ENCODE data around the gene LMO1.

The LMO1 gene

GRCh38 chr11:8242499-8243280 is 21.0 kb downstream of the LMO1 start:
- no peak for DNase-seq

- no peak for DNase-seq
These were observed 21.6 kb downstream of the LMO1 start for GRCh38 chr11:8242118-8242475.

GRCh38 chr11:8241373-8242117 is 22.1 kb downstream of the LMO1 start:
- DNase-seq, result no peak

DNA sequence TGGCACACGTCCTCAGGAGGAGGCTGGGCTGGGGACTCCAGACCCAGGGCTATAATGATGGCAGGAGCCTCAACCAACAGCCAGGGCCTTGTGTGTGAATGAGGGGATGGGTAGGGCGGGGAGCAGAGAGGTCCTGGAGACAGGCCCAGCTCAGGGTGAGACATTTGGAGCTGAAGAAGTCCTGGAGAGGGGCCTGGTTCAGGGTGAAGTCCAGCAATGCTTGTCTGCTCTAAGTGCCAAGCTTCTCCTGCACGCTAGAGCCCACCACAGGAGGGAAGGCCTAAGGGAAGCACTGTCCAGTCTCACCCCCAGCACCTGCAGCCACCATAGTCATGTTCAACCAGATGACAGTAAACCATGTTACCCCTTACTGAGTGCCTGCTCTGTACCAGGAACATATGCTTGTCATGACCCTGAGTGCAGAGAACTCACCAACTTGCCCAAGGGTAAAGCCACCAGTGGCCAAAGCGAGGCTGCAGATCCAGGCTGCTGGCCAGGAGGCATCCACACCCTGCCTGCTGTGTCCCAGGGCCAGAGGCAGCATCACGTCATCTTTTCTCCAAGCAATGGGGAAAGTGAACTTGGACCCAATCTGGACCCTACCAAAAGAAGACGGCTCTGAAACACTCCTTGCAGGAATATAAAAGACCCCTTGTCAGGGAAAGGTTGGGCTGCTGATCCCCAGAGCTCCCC is 24.0 kb downstream of the LMO1 start:
- DNase-seq, result no peak

DNA sequence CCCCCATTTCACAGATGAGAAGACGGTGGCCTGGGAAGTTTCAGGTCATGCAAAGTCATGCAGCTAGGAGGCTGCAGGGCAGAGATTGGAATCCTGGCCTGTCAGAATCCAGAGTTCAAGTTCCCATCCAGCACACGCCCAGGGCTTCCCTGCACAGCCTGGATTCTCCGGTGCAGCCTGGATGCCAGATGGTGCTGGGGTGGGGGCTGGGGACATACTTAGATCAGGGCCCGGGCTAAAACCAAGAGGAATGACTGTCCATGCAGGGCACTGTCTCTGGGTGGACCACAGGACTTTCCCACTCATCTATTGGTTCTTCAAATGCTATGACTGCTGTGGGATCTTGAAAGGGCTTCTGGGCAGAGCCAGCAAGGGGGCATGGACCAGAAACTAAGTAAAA is 24.6 kb downstream of the LMO1 start:
- no peak for DNase-seq

GRCh38 chr11:8237453-8237852 is 26.2 kb downstream of the LMO1 start:
- no peak for DNase-seq

GRCh38 chr11:8235925-8236324 is 27.8 kb downstream of the LMO1 start:
- DNase-seq, result no peak

- DNase-seq, result no peak
These were observed 28.8 kb downstream of the LMO1 start for GRCh38 chr11:8234910-8235309.

- DNase-seq, result no peak
These were observed 29.3 kb downstream of the LMO1 start for GRCh38 chr11:8234425-8234821.

DNA sequence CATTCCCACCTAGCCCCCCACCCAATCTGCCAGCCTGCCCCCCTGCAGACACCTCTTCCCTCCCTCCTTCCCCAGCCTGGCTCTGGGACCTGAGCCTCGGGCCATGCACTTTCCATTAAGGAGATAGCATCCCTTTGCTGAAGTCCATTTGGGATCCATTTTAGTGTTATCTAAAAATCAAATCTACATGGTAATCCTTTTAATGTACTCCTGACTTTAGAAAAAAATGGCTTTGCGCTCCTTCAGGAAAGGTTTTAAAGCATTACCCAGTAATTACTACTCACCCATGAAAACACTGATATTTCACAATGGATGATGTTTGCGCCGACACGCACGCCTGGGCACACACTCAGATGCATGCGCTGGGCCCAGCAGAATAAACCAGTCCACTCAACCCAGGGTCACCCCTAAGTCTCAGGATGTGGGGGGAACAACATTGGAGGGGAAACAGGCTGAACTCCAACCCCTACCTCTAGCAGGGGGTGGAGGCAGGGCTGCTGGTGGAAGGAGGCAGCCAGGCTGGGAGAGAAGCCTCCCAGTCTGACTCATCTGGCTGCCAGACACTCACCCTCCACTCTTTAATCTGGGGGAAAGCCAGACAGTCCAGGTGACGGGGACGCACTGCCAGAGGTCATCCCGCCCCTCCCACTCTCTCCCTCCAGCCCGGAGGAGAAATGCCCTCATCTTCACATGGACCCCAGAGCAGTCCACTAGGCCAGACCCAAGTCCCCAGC is 29.8 kb downstream of the LMO1 start:
- no peak for DNase-seq

- DNase-seq, result no peak
These were observed 30.6 kb downstream of the LMO1 start for GRCh38 chr11:8232849-8233606.

- no peak for DNase-seq
These were observed 31.3 kb downstream of the LMO1 start for GRCh38 chr11:8232414-8232813.

- DNase-seq, result no peak
These were observed 31.7 kb downstream of the LMO1 start for GRCh38 chr11:8231979-8232378.

- no peak for DNase-seq
These were observed 32.5 kb downstream of the LMO1 start for GRCh38 chr11:8230921-8231847.

GRCh38 chr11:8230178-8230859 is 33.4 kb downstream of the LMO1 start:
- no peak for DNase-seq

DNA sequence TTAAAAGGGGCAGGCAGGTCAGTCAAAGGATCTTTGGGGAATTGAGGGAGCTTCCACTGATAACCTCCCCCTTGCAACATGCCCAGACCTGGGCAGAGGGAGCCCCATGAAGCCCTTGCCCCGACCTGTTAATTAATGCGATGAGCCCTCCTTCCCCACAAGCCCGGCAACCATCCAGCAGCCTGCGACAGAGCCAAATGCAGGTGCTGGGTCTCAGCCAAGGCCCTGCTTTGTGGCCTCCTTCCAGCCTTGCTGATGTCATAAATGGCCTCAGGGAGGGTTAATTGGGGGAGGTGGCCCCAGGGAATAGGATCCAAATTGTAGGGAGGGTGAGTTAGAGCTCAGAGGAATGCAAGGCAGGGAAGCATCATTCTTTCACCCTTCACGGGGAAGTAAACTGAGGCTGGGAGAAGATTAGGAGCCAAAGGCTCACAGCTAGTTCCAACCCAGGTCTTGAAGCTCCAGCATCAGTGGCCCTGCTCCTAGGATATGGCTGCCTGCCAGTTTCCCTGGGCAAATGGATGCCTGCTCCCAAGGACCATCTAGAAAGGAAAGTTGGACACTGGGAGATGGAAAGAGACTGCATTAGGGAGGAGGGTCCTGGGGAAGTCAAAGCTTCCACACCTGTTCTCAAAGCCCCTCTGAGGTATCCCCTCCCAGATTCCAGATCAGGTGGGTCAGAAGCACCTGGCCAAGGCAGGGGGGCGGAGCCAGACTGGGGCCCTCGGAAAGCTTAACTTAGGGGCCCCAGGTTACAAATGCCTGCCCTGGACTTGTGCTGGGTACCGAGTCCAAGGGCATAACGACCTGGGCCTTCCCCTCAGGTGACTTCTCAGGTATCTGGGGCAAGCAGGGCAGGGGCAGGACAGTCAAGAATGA is 34.1 kb downstream of the LMO1 start:
- no peak for DNase-seq

- no peak for DNase-seq
These were observed 35.4 kb downstream of the LMO1 start for GRCh38 chr11:8228231-8228630.

- DNase-seq, result no peak
These were observed 36.2 kb downstream of the LMO1 start for GRCh38 chr11:8227156-8228152.
